SK-N-SH treated with all-trans-retinoic acid at 6 μM for 48 hours (cell line): Measurements from ENCODE around the gene TPH2.

ENCODE experiments used
- ATAC-seq: fragments of 200-7000 bp; cut with Tn5 transposase; 3 replicates; pipeline ENCODE4 v1.9.1; 2020; ENCODE audit warnings: mild to moderate bottlenecking, moderate library complexity
- ARNTL ChIP-seq: fragments of 450-650 bp; formaldehyde crosslinking; IDR thresholded peaks from 2 replicates; pipeline ENCODE4 v1.5.0; 2020; ENCODE audit warnings: low read depth, mild to moderate bottlenecking, moderate library complexity, borderline replicate concordance
- BACH2 ChIP-seq: fragments of 250-450 bp; sonication (Bioruptor Pico); IDR thresholded peaks from 2 replicates; pipeline ENCODE4 v1.9.0; 2021; ENCODE audit warnings: mild to moderate bottlenecking, borderline replicate concordance
- CSDC2 ChIP-seq: fragments of 250-450 bp; sonication (Bioruptor Pico); IDR thresholded peaks from 2 replicates; pipeline ENCODE4 v1.5.0; 2020; ENCODE audit warnings: mild to moderate bottlenecking, moderate library complexity
- ESRRG ChIP-seq: fragments of 250-450 bp; sonication (Bioruptor Pico); IDR thresholded peaks from 2 replicates; pipeline ENCODE4 v1.6.1; 2021; ENCODE audit warnings: mild to moderate bottlenecking
- ISL1 ChIP-seq: fragments of 250-450 bp; sonication (Bioruptor Pico); IDR thresholded peaks from 2 replicates; pipeline ENCODE4 v2.1.2; 2022; ENCODE audit warnings: mild to moderate bottlenecking, moderate library complexity
- OSR1 ChIP-seq: fragments of 250-450 bp; sonication (Bioruptor Pico); IDR thresholded peaks from 2 replicates; pipeline ENCODE4 v1.8.0; 2022; ENCODE audit warnings: moderate library complexity, mild to moderate bottlenecking, inconsistent platforms
- RARB ChIP-seq: fragments of 250-450 bp; sonication (Bioruptor Pico); IDR thresholded peaks from 2 replicates; pipeline ENCODE4 v1.8.0; 2021; ENCODE audit warnings: mild to moderate bottlenecking, moderate library complexity
- SNAI2 ChIP-seq: fragments of 250-450 bp; sonication (Bioruptor Pico); IDR thresholded peaks from 2 replicates; pipeline ENCODE4 v1.5.0; 2020; ENCODE audit warnings: mild to moderate bottlenecking, moderate library complexity
- TCF4 ChIP-seq: fragments of 250-450 bp; sonication (Bioruptor Pico); IDR thresholded peaks from 2 replicates; pipeline ENCODE4 v1.8.0; 2021; ENCODE audit warnings: mild to moderate bottlenecking, moderate library complexity, borderline replicate concordance
- ZFP3 ChIP-seq: fragments of 250-450 bp; sonication (Bioruptor Pico); IDR thresholded peaks from 2 replicates; pipeline ENCODE4 v1.5.0; 2020; ENCODE audit warnings: mild to moderate bottlenecking, moderate library complexity
- ZNF70 ChIP-seq: fragments of 450-650 bp; formaldehyde crosslinking; IDR thresholded peaks from 2 replicates; pipeline ENCODE4 v1.5.0; 2020; ENCODE audit warnings: mild to moderate bottlenecking, moderate library complexity
- TF ChIP-seq, protein P1 (sequence below): fragments of 250-450 bp; sonication (Bioruptor Pico); IDR thresholded peaks from 2 replicates; pipeline ENCODE4 v1.5.0; 2020; ENCODE audit warnings: mild to moderate bottlenecking, moderate library complexity
- TF ChIP-seq, protein P2 (sequence below): fragments of 250-450 bp; sonication (Bioruptor Pico); IDR thresholded peaks from 2 replicates; pipeline ENCODE4 v1.8.0; 2020; ENCODE audit warnings: mild to moderate bottlenecking, moderate library complexity, borderline replicate concordance
- TF ChIP-seq, protein P3 (sequence below): fragments of 250-450 bp; sonication (Bioruptor Pico); IDR thresholded peaks from 2 replicates; pipeline ENCODE4 v1.5.1; 2020; ENCODE audit warnings: low read depth, mild to moderate bottlenecking, moderate library complexity
- TF ChIP-seq, protein P4 (sequence below): fragments of 250-450 bp; sonication (Bioruptor Pico); IDR thresholded peaks from 2 replicates; pipeline ENCODE4 v1.5.1; 2021; ENCODE audit warnings: mild to moderate bottlenecking, moderate library complexity
- TF ChIP-seq, protein P5 (sequence below): fragments of 250-450 bp; sonication (Bioruptor Pico); IDR thresholded peaks from 2 replicates; pipeline ENCODE4 v1.8.0; 2021; ENCODE audit warnings: low read depth, mild to moderate bottlenecking, moderate library complexity, borderline replicate concordance

Gene TPH2

GRCh38 chr12:71994715-71995114 is 56.1 kb downstream of the TPH2 start (continued):
- no peak for TF ChIP-seq SNAI2 (CRISPR knock-in tag)
- no peak for TF ChIP-seq RARB (CRISPR knock-in tag)
- no peak for TF ChIP-seq TCF4
- TF ChIP-seq ARNTL = no peak

DNA sequence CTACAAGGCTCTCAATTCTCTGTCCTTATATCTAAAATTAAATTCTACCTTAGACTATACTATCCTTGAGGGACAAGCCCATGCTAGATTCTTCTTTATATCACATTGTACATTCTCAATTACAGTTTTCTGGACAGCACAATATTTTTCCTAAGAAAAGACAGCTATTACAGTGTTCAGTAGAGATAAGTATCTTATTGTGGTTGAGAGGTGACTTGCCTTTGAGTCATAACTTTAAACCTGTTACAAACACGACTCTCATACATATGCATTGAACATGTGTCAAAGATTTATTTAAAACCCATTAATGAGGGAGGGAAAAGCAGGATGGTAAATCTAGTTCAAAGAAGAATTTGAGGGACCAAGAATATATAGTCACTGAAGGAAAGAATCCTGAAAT is 61.1 kb downstream of the TPH2 start:
- TF ChIP-seq ARNTL (no peak), ESRRG (CRISPR knock-in tag) (no peak), ZNF70 (CRISPR knock-in tag) (no peak), TCF4 (no peak)
- TF ChIP-seq, protein P1, sequence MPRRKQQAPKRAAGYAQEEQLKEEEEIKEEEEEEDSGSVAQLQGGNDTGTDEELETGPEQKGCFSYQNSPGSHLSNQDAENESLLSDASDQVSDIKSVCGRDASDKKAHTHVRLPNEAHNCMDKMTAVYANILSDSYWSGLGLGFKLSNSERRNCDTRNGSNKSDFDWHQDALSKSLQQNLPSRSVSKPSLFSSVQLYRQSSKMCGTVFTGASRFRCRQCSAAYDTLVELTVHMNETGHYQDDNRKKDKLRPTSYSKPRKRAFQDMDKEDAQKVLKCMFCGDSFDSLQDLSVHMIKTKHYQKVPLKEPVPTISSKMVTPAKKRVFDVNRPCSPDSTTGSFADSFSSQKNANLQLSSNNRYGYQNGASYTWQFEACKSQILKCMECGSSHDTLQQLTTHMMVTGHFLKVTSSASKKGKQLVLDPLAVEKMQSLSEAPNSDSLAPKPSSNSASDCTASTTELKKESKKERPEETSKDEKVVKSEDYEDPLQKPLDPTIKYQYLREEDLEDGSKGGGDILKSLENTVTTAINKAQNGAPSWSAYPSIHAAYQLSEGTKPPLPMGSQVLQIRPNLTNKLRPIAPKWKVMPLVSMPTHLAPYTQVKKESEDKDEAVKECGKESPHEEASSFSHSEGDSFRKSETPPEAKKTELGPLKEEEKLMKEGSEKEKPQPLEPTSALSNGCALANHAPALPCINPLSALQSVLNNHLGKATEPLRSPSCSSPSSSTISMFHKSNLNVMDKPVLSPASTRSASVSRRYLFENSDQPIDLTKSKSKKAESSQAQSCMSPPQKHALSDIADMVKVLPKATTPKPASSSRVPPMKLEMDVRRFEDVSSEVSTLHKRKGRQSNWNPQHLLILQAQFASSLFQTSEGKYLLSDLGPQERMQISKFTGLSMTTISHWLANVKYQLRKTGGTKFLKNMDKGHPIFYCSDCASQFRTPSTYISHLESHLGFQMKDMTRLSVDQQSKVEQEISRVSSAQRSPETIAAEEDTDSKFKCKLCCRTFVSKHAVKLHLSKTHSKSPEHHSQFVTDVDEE (CRISPR knock-in tag) = no peak
- TF ChIP-seq, protein P2, sequence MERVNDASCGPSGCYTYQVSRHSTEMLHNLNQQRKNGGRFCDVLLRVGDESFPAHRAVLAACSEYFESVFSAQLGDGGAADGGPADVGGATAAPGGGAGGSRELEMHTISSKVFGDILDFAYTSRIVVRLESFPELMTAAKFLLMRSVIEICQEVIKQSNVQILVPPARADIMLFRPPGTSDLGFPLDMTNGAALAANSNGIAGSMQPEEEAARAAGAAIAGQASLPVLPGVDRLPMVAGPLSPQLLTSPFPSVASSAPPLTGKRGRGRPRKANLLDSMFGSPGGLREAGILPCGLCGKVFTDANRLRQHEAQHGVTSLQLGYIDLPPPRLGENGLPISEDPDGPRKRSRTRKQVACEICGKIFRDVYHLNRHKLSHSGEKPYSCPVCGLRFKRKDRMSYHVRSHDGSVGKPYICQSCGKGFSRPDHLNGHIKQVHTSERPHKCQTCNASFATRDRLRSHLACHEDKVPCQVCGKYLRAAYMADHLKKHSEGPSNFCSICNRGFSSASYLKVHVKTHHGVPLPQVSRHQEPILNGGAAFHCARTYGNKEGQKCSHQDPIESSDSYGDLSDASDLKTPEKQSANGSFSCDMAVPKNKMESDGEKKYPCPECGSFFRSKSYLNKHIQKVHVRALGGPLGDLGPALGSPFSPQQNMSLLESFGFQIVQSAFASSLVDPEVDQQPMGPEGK (CRISPR knock-in tag) = no peak
- TF ChIP-seq, all 23 proteins: peak for 0
- ATAC-seq = no peak

DNA sequence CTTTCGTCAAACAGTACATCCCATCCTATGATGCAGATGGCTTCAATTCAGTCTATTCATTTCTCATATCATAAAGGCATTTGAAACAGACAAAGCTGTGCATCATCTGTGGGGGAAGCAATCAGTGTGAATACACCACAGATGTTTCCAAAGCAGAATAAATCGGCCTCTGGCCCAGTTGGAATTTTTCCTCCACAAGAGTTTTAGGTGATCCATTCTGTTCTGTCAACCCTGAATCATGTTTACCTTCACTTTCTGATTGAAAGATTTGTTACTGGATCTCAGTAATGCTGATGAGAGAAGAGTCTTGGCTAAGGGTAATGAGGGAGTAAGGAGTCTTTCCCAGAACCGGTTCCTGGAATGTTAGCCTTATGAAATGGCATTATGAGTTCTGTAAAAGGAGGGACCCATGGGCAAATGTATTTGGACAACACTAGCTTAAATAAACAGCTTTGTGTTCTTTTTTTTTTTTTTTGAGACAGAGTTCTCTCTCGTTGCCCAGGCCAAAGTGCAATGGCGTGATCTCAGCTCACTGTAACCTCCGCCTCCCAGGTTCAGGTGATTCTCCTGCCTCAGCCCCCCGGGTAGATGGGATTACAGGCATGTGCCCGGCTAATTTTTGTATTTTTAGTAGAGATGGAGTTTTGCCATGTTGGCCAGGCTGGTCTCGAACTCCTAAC is 62.5 kb downstream of the TPH2 start:
- ATAC-seq = no peak
- TF ChIP-seq ZNF70 (CRISPR knock-in tag) (no peak), ZFP3 (CRISPR knock-in tag) (no peak), TCF4 (no peak), BACH2 (CRISPR knock-in tag) (no peak), SNAI2 (CRISPR knock-in tag) (no peak), ISL1 (CRISPR knock-in tag) (no peak), ARNTL (no peak), OSR1 (no peak), ESRRG (CRISPR knock-in tag) (no peak), CSDC2 (no peak)
- TF ChIP-seq, protein P3, sequence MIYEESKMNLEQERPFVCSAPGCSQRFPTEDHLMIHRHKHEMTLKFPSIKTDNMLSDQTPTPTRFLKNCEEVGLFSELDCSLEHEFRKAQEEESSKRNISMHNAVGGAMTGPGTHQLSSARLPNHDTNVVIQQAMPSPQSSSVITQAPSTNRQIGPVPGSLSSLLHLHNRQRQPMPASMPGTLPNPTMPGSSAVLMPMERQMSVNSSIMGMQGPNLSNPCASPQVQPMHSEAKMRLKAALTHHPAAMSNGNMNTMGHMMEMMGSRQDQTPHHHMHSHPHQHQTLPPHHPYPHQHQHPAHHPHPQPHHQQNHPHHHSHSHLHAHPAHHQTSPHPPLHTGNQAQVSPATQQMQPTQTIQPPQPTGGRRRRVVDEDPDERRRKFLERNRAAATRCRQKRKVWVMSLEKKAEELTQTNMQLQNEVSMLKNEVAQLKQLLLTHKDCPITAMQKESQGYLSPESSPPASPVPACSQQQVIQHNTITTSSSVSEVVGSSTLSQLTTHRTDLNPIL = no peak
- TF ChIP-seq, protein P4, sequence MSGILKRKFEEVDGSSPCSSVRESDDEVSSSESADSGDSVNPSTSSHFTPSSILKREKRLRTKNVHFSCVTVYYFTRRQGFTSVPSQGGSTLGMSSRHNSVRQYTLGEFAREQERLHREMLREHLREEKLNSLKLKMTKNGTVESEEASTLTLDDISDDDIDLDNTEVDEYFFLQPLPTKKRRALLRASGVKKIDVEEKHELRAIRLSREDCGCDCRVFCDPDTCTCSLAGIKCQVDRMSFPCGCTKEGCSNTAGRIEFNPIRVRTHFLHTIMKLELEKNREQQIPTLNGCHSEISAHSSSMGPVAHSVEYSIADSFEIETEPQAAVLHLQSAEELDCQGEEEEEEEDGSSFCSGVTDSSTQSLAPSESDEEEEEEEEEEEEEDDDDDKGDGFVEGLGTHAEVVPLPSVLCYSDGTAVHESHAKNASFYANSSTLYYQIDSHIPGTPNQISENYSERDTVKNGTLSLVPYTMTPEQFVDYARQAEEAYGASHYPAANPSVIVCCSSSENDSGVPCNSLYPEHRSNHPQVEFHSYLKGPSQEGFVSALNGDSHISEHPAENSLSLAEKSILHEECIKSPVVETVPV (CRISPR knock-in tag) = no peak
- TF ChIP-seq, protein P1 (CRISPR knock-in tag) = no peak
- TF ChIP-seq, protein P5, sequence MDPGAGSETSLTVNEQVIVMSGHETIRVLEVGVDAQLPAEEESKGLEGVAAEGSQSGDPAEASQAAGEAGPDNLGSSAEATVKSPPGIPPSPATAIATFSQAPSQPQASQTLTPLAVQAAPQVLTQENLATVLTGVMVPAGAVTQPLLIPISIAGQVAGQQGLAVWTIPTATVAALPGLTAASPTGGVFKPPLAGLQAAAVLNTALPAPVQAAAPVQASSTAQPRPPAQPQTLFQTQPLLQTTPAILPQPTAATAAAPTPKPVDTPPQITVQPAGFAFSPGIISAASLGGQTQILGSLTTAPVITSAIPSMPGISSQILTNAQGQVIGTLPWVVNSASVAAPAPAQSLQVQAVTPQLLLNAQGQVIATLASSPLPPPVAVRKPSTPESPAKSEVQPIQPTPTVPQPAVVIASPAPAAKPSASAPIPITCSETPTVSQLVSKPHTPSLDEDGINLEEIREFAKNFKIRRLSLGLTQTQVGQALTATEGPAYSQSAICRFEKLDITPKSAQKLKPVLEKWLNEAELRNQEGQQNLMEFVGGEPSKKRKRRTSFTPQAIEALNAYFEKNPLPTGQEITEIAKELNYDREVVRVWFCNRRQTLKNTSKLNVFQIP (CRISPR knock-in tag) = no peak
- TF ChIP-seq, protein P2 (CRISPR knock-in tag) = no peak
